GM23338 (cell line): ENCODE data around the gene NDN. TPM values are rescaled to one million over a fixed set of nuclear protein-coding genes. Genes with fewer than 3 reads are reported as not detected.
A peak's percentile ranks its signal among the peaks of the same experiment; 100 is the strongest.

Experiments
- ATAC-seq: fragments of 200-7000 bp; cut with Tn5 transposase; 3 replicates; pipeline ENCODE4 v1.9.1; 2020
- DNase-seq: peaks from one replicate; pipeline ENCODE4 v3.0.0-alpha.2; 2015; ENCODE audit warnings: low spot score
- H2AFZ ChIP-seq: fragments of 200-600 bp; sonication (generic); 2 replicates; pipeline ENCODE4 v1.8.0; 2016; ENCODE audit warnings: antibody characterized with exemption, mild to moderate bottlenecking, moderate library complexity
- H3F3A ChIP-seq: fragments of 200-600 bp; sonication (generic); replicated peaks from 2 replicates; pipeline ENCODE4 v1.8.0; 2017; ENCODE audit warnings: antibody characterized with exemption, mixed run types, low read depth
- H3K27ac ChIP-seq: fragments of 200-600 bp; sonication (generic); 2 replicates; pipeline ENCODE4 v1.6.1; 2016; ENCODE audit warnings: low read depth
- H3K27me3 ChIP-seq: fragments of 200-600 bp; sonication (generic); 2 replicates; pipeline ENCODE4 v1.8.0; 2016; ENCODE audit warnings: mild to moderate bottlenecking, mixed run types, moderate library complexity; ENCODE audit not compliant: insufficient read depth
- H3K36me3 ChIP-seq: fragments of 200-600 bp; sonication (generic); 2 replicates; pipeline ENCODE4 v1.8.0; 2016; ENCODE audit warnings: mild to moderate bottlenecking; ENCODE audit not compliant: insufficient read depth
- H3K4me1 ChIP-seq: fragments of 200-600 bp; sonication (generic); 2 replicates; pipeline ENCODE4 v1.8.0; 2016; ENCODE audit warnings: mild to moderate bottlenecking, moderate library complexity; ENCODE audit not compliant: insufficient read depth
- H3K4me2 ChIP-seq: fragments of 200-600 bp; sonication (generic); 2 replicates; pipeline ENCODE4 v1.7.1; 2017; ENCODE audit warnings: mixed run types
- H3K4me3 ChIP-seq: fragments of 200-600 bp; sonication (generic); 2 replicates; pipeline ENCODE4 v1.6.1; 2016; ENCODE audit warnings: mixed run types
- H3K79me2 ChIP-seq: fragments of 200-600 bp; sonication (generic); replicated peaks from 2 replicates; pipeline ENCODE4 v1.8.0; 2017; ENCODE audit warnings: mild to moderate bottlenecking; ENCODE audit not compliant: insufficient read depth
- H3K9me2 ChIP-seq: fragments of 200-600 bp; sonication (generic); 2 replicates; pipeline ENCODE4 v1.8.0; 2017; ENCODE audit not compliant: insufficient read depth
- H4K20me1 ChIP-seq: fragments of 200-600 bp; sonication (generic); replicated peaks from 2 replicates; pipeline ENCODE4 v1.8.0; 2017; ENCODE audit warnings: mild to moderate bottlenecking; ENCODE audit not compliant: insufficient read depth
- H3K27ac Mint-ChIP-seq: 2 replicates; pipeline ENCODE4 v1.8.0; 2020; ENCODE audit warnings: inconsistent platforms, mild to moderate bottlenecking, moderate library complexity, mixed read lengths
- H3K27me3 Mint-ChIP-seq: 3 replicates; pipeline ENCODE4 v1.8.0; 2022; ENCODE audit warnings: low read depth, mild to moderate bottlenecking, moderate library complexity, mixed read lengths, inconsistent platforms; ENCODE audit not compliant: insufficient read depth, poor library complexity
- H3K36me3 Mint-ChIP-seq: 3 replicates; pipeline ENCODE4 v1.8.0; 2021; ENCODE audit warnings: low read depth, mild to moderate bottlenecking, inconsistent platforms, moderate library complexity, mixed read lengths
- H3K4me1 Mint-ChIP-seq: 3 replicates; pipeline ENCODE4 v1.8.0; 2020; ENCODE audit warnings: mild to moderate bottlenecking, inconsistent platforms, mixed read lengths
- H3K4me3 Mint-ChIP-seq: 3 replicates; pipeline ENCODE4 v1.8.0; 2021; ENCODE audit warnings: moderate library complexity, mild to moderate bottlenecking, inconsistent platforms, mixed read lengths
- H3K9me3 Mint-ChIP-seq: 3 replicates; pipeline ENCODE4 v1.8.0; 2020; ENCODE audit warnings: moderate library complexity, mild to moderate bottlenecking, inconsistent platforms, mixed read lengths
- CTCF ChIP-seq, 2 experiments: fragments of 200-600 bp in 1 of 2; sonication (generic) in 1 of 2; conservative IDR thresholded peaks; 2 replicates each; pipeline versions ENCODE4 v1.5.1 to v1.6.1; 2016 to 2017; ENCODE audit warnings: antibody characterized with exemption in 2 of 2, low read depth in 2 of 2, mild to moderate bottlenecking in 2 of 2, moderate library complexity in 1 of 2
- EZH2phosphoT487 ChIP-seq: fragments of 200-600 bp; sonication (generic); IDR thresholded peaks from one replicate; pipeline ENCODE4 v1.8.1; 2018; ENCODE audit warnings: antibody characterized with exemption; ENCODE audit not compliant: unreplicated experiment
- polyA plus RNA-seq: library from polyadenylated mRNA; unstranded; fragments of >200 nt; fragmentation: Nextera tagmentation; extraction: Ambion mirVana; gene quantifications from 2 replicates; pipeline ENCODE4 v1.2.1, GENCODE V29; 2016
- total RNA-seq: library from RNA; depleted of rRNA; stranded (reverse); fragments of >200 nt; shearing (Covaris generic); gene quantifications from 2 replicates; pipeline ENCODE4 v1.2.3, GENCODE V29; 2014; rRNA removed

NDN gene
- total and polyA plus RNA-seq, 2 experiments from 2014 or later: 43.7 to 98.1 TPM

- ATAC-seq: peak; percentile 70
- H3K36me3 Mint-ChIP-seq: peaks cover 13% of the 10 kb centered on the region; the same call in 2 of the 3 replicates
Measured at GRCh38 chr15:23642413-23643044, 44.6 kb downstream of the NDN start.

More at GRCh38 chr15:23642413-23643044, 44.6 kb downstream of the NDN start:
- Histone ChIP-seq H3K27ac (no peak overlapping the region), H3K4me1 (peaks cover 8% of the 10 kb centered on the region; the same call in 1 of the 2 replicates), H4K20me1 (no peaks in the 10 kb centered on the region), H3K4me2 (peak overlapping the region; percentile 39), H3K4me3 (peak overlapping the region; percentile 35; the same call in 1 of the 2 replicates), H3K9me2 (no peaks in the 10 kb centered on the region), H3F3A (no peaks in the 10 kb centered on the region), H3K27me3 (peaks cover 9% of the 10 kb centered on the region), H3K79me2 (no peaks in the 10 kb centered on the region), H3K36me3 (no peaks in the 10 kb centered on the region), H2AFZ (peak overlapping the region; percentile 93; the same call in 1 of the 2 replicates)
- Mint-ChIP-seq H3K4me1 (peaks cover 5% of the 10 kb centered on the region; the same call in 1 of the 3 replicates), H3K27me3 (peaks cover 10% of the 10 kb centered on the region), H3K27ac (no peak overlapping the region), H3K4me3 (no peak overlapping the region), H3K9me3 (peaks cover 68% of the 10 kb centered on the region)
- peak; percentile 87 for DNase-seq
- TF ChIP-seq EZH2phosphoT487 (no peak), CTCF (conservative IDR thresholded peaks at IDR 0.05; ENCODE audit: low read depth in 2 of 2) (peak; percentile 86 to 94)

Other genes starting within 250 kb of the NDN start
- gene GOLGA6L2, start 240.1 kb downstream of the NDN start, total RNA-seq: not detected in 2 replicates
- not detected in 2 replicates for gene GOLGA6L2, start 240.1 kb downstream of the NDN start, polyA plus RNA-seq
- gene MKRN3, start 121.6 kb downstream of the NDN start, total RNA-seq: not detected in 2 replicates
- not detected in 2 replicates for gene MKRN3, start 121.6 kb downstream of the NDN start, polyA plus RNA-seq
- gene MAGEL2, start 39.4 kb downstream of the NDN start, total RNA-seq: 10.1 and 10.2 TPM in 2 replicates
- gene MAGEL2, start 39.4 kb downstream of the NDN start, polyA plus RNA-seq: 4.8 and 6.0 TPM in 2 replicates